Stimulated activated naive CD4-positive, alpha-beta T cell (primary cell): ENCODE measurements around the gene SNCG.

Experiments used
- DNase-seq, 6 experiments: peaks; one replicate each; lab custom pipeline; 2025; lab: John Stamatoyannopoulos, UW

The SNCG gene

GRCh38 chr10:86960863-86961434, 2.5 kb downstream of the SNCG start:
- no peak for DNase-seq

- no peak for DNase-seq
Measured at GRCh38 chr10:86961481-86962091, 3.2 kb downstream of the SNCG start.

- DNase-seq: no peak
Measured at GRCh38 chr10:86962136-86962980, 4.0 kb downstream of the SNCG start.

- DNase-seq: no peak
Measured at GRCh38 chr10:86962981-86963310, 4.5 kb downstream of the SNCG start.

- no peak for DNase-seq
Measured at GRCh38 chr10:86963341-86963919, 5.0 kb downstream of the SNCG start.

DNA sequence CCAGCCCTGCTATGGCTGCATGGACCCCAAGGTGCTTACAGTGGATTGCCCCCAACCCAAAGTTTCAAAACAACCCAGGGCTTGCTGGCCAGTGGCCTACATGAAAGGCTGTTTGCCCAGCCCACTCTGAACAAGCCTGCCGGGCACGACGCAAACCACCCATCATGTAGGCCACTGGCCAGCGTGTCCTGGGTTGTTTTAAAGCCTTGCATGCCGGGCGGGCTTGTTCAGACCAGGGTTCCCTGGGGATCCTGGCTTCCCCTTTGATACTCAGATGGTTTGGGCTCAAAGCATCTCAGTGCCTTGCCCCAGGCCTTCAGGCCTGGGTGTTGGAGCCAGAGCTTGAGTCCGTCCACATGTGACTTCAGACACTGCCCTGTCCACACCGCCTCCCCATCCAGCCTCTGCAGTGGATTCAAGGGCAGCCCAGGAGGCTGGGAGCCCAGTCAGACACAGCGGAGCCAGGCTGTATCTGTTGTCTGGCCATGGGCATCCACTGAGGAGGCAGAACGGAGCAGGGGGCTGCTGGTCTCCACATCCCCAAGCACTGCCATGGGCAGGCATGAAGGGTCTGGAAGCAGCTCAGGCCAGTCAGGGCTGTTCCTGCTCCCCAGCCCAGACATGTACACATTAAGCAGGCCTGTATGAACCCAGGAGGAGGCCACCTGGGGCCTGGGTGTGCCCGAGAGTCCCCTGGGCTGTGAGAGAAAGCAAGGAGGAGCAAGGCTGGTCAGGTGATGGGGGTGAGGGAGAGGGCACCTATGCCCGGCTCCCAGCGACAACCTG, 5.9 kb downstream of the SNCG start:
- no peak for DNase-seq

GRCh38 chr10:86964847-86965190, 6.4 kb downstream of the SNCG start:
- no peak for DNase-seq

DNA sequence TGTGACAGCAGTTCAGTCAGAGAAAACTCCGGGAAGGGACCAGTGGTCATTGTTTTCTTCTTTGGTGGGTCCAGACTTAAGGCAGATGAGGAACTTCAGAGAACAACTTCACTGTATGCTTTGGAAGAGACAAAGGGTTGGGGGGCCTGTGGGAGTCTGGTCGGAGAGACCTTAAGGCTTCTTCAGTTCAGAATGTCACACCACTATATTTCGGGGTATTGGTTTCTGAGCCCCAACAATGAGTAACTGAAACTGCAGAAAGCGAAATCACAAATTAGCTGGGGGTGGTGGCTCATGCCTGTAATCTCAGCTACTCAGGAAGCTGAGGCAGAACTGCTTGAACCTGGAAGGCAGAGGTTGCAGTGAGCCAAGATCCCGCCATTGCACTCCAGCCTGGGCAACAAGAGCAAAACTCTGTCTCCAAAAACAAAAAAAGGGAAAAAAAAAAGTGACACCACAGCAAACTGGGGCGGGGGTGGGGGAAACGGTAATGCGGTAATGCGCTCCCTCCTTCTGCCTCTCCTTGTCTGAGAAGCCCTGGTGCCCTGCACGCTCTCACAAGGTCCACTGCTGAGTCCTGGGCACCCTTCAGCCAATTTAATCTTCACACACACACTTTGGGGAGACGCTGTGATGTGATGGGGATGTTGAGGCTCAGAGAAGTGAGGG, 7.7 kb downstream of the SNCG start:
- peak in 1 of 6 experiments; percentile 60 for DNase-seq

- no peak for DNase-seq
Measured at GRCh38 chr10:86967481-86967941, 9.1 kb downstream of the SNCG start.

DNA sequence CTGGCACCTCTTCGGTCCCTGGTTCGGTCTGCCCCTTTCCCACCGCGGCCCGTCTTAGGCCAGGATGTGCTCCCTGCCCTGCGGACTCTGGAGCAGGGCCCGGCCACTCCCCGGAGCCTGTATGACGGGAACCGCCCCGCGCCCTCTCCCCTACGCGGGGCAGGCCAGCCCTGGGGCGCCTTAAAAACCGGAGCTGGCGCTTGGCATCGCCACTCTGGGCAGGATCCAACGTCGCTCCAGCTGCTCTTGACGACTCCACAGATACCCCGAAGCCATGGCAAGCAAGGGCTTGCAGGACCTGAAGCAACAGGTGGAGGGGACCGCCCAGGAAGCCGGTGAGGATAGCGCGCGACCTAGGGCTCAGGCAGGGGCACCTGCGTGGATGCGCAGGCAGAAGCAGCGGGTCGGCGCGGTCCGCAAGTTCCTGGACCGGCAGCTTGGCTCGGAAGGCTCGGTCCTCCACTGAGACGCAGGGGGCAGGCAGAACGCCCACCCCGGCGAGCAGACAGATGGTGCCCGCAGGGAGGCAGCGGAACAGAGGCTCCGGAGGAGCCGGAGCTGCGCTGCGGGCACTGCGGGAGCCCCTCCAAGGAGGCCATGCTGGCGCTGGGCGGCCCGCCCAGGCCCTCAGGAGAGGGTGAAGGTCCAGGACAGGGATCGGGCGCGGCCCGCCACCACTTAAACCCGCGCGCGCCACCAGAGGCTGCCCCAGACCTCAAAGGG, 10.0 kb downstream of the SNCG start, which contains the start of gene ADIRF:
Gene ADIRF (plus strand): TSS at position 212 of the 723 bp plus-strand sequence. CDS start 63 bp downstream, at position 275.
- peak in 2 of 6 experiments; percentile 16 to 35 for DNase-seq

DNA sequence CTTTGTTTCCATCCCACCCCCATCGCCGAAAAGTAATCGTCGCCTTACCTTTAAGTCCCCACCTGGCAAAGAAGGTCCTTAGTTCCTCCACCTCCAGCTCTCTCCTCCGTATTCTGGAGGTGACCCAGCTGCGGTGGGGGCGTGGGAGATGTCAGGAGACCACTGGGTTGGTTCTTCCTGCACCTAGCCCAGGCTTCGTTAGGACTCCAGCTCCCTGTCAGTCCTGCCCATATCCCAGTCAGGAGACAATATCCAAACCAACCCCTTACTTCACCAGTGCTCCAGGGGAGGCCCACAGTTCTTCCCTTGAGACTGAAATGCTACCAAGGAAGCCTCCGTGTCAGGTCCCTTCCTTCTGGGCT, 10.6 kb downstream of the SNCG start:
- no peak for DNase-seq

GRCh38 chr10:86969421-86970041, 11.1 kb downstream of the SNCG start:
- no peak for DNase-seq

- DNase-seq: peak in 1 of 6 experiments; percentile 35
Measured at GRCh38 chr10:86970162-86970981, 12.0 kb downstream of the SNCG start.

- no peak for DNase-seq
Measured at GRCh38 chr10:86970982-86971231, 12.5 kb downstream of the SNCG start.

DNA sequence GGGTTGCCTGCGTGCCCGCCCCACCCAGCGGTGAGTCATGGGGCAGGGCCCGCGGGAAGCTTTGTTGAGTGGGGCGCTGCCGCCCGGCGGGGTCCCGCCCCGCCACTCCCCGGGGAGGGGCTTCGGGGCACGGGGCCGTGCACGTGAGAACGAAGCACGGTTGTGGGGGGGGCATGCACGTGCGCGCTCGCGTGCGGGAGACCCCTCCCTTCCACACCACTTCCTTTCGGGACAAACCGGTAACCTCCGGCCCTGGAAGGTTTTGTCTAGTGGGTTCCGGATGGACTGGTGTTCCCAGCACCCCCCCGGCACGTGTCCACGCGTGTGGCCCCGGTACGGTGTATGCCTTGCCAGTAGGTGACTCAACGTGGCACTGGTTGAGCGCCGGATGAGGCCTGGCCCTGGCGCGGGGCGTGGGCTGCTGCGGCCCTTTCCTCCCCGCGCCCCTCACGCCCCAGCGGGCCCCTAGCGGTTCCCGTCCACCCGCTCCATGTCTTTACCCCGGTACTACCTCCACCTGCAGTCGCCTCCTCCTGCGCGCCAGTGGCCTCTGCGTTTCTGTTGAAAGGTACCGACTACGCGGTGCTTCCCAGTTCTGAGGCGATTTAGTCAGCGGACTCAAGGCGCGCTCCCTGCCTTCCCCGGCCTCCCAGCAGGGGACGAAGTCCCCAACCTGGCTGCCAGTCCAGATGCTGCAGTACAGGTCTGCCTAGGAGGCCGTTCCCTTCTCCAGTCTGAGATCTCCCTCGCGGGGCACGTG, 13.0 kb downstream of the SNCG start:
- DNase-seq: peak; percentile 83 to 93 (median 88)

DNA sequence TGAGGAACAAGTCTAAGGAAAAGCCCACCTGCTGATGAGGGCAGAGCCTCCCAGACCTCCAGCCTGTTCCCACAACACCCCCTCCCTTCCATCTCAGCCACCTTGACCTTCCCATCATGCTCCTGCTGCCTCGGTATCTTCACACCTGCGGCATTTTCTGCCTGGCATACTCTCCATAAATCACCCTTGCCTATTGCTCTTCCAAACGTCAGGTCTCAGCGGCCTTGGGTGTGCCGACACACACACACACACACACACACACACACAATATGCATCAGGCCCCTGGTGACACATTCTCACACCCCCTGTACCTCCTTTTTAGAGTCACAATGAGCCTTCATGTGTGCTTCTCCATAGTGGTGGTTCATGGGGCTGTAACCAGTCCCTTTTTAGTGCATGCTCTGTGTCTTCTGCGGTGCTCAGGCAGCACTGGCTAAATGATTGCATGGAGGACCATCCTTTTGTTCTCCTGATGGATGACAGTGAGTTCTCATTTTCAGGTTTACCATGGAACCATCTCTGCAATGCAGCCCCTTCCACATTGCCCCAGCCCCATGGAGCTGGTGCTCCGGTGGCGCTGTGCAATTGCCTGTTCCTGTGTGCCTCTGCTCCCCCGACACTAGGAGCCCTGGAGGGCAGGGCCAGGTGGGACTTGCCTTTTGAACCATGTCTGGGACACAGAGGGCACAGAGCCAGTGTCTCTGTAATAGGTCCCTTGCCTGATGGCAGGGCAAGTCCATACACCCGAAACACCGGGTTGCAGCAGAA, 14.4 kb downstream of the SNCG start:
- DNase-seq: no peak

DNA sequence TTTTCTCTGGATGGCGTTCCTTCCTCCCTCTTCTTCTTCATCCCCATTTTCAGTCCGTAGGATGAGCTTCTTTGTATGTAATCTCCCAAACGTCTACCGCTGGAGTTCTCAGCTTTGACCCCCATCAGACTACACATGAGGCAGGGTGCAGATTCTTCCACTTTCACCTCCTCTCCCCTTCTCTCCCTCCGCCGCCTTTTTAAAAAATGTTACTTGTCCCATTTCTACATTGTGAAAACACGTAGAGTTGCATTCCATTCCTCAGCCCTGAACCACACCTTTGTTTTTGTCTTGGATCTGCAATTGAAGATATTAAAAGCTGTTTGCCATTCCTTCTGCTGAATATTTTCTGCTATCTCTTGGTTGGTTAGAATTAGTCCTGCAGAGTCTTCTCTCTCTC, 16.1 kb downstream of the SNCG start:
- no peak for DNase-seq

DNA sequence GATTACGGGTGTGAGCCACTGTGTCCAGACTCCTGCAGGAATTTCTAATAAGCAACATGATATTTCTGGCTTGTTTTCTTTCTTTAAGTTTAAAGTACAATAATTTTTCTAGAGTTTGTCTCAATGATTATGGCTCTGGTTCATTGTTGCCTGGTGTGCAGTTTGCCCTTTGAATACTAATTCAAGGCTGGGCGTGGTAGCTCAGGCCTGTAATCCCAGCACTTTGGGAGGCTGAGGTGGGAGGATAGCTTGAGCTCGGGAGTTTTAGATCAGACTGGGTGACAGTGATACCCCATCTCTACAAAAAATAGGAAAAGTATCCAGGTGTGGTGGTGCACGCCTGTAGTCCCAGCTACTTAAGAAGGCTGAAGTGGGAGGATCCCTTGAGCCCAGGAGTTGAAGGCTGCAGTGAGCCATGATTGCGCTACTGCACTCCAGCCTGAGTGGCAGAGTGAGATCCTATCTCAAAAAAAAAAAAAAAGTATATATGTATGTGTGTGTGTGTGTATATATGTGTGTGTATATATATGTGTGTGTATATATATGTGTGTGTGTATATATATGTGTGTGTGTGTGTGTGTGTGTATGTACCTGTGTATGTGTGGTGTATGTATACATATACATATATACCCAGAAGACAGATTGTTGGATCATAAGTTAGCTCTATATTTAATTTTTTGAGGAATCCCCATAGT, 18.1 kb downstream of the SNCG start:
- DNase-seq: no peak
